H1 (cell line): ENCODE results near the gene FES. TPM values are rescaled to one million over a fixed set of nuclear protein-coding genes. Genes with fewer than 3 reads are reported as not detected.

Experiments used
- CBX5 ChIP-seq: fragments of 300-800, 300-1000 bp; sonication (generic); IDR thresholded peaks from 2 replicates; pipeline ENCODE4 v1.7.1; 2016; ENCODE audit warnings: antibody characterized with exemption, low read length, low read depth
- CBX8 ChIP-seq: fragments of 300-800, 300-1000 bp; sonication (generic); IDR thresholded peaks from 2 replicates; pipeline ENCODE4 v1.7.1; 2016; ENCODE audit warnings: low read depth, low read length, borderline replicate concordance
- CHD2 ChIP-seq: IDR thresholded peaks from 2 replicates; pipeline ENCODE4 v1.6.1; 2012; ENCODE audit warnings: low read length, improper control_type of control experiment
- HDAC6 ChIP-seq: IDR thresholded peaks from one replicate; pipeline ENCODE4 v1.7.1; 2012; ENCODE audit warnings: low read depth, mild to moderate bottlenecking, inconsistent platforms, low read length, moderate library complexity
- JUN ChIP-seq: IDR thresholded peaks from 2 replicates; pipeline ENCODE4 v1.6.1; 2011; ENCODE audit warnings: low read depth, mild to moderate bottlenecking, improper control_type of control experiment, low read length
- KDM5A ChIP-seq: fragments of 200-600 bp; IDR thresholded peaks from 2 replicates; pipeline ENCODE4 v1.7.1; 2012; ENCODE audit warnings: mild to moderate bottlenecking, low read length, inconsistent platforms, mixed read lengths
- MAFK ChIP-seq: IDR thresholded peaks from 2 replicates; pipeline ENCODE4 v1.6.1; 2012; ENCODE audit warnings: low read depth, mild to moderate bottlenecking, improper control_type of control experiment, low read length
- POLR2AphosphoS5 ChIP-seq: IDR thresholded peaks from 2 replicates; pipeline ENCODE4 v1.6.1; 2011; ENCODE audit warnings: low read depth, low read length
- SP1 ChIP-seq: IDR thresholded peaks from 2 replicates; pipeline ENCODE4 v1.6.1; 2011; ENCODE audit warnings: low read depth, low read length
- SP2 ChIP-seq: IDR thresholded peaks from 2 replicates; pipeline ENCODE4 v1.6.1; 2012; ENCODE audit warnings: mild to moderate bottlenecking, low read length, inconsistent platforms
- TAF1 ChIP-seq: IDR thresholded peaks from 2 replicates; pipeline ENCODE4 v1.6.1; 2011; ENCODE audit warnings: mild to moderate bottlenecking, low read depth, low read length
- TAF7 ChIP-seq: optimal IDR thresholded peaks from 2 replicates; pipeline ENCODE3; 2011; ENCODE audit warnings: low read depth, mild to moderate bottlenecking, inconsistent platforms, low read length, moderate library complexity, borderline replicate concordance
- USF2 ChIP-seq: IDR thresholded peaks from 2 replicates; pipeline ENCODE4 v1.6.1; 2011; ENCODE audit warnings: low read length, improper control_type of control experiment
- polyA plus RNA-seq, 7 experiments: library from polyadenylated mRNA; depleted of rRNA in 3 of 7; stranded (reverse) in 5 of 7; unstranded in 2 of 7; fragments of >200 nt in 5 of 7; fragments of 200-250 nt in 2 of 7; gene quantifications; 1 replicate in 5 of 7; 2 replicates in 1 of 7; 4 replicates in 1 of 7; pipeline versions ENCODE4 v1.2.1 to v1.2.3, GENCODE V29; 2011 to 2013; ENCODE audit warnings: missing spikeins in 2 of 7, mixed read lengths in 2 of 7
- total RNA-seq: library from RNA; stranded (reverse); fragmentation: NEBNext Ultra II Directional; extraction: Animal tissue kit (Norgen Biotek cat#: 25700); gene quantifications from 2 replicates; pipeline ENCODE4 v1.2.1, GENCODE V29; 2021
- TF ChIP-seq, protein P1 (sequence below): IDR thresholded peaks from 2 replicates; pipeline ENCODE4 v1.6.1; 2012; ENCODE audit warnings: inconsistent platforms
- TF ChIP-seq, protein P2 (sequence below): IDR thresholded peaks from 2 replicates; pipeline ENCODE4 v1.6.1; 2012; ENCODE audit warnings: inconsistent platforms
- TF ChIP-seq, protein P3 (sequence below): IDR thresholded peaks from 2 replicates; pipeline ENCODE4 v1.6.1; 2012; ENCODE audit warnings: low read length, inconsistent platforms

FES gene
- total and polyA plus RNA-seq, 2 of the 8 experiments (the other 6 are each of a cell fraction or from before 2014, with no cell fraction given), result 8.5 to 8.6 TPM

DNA sequence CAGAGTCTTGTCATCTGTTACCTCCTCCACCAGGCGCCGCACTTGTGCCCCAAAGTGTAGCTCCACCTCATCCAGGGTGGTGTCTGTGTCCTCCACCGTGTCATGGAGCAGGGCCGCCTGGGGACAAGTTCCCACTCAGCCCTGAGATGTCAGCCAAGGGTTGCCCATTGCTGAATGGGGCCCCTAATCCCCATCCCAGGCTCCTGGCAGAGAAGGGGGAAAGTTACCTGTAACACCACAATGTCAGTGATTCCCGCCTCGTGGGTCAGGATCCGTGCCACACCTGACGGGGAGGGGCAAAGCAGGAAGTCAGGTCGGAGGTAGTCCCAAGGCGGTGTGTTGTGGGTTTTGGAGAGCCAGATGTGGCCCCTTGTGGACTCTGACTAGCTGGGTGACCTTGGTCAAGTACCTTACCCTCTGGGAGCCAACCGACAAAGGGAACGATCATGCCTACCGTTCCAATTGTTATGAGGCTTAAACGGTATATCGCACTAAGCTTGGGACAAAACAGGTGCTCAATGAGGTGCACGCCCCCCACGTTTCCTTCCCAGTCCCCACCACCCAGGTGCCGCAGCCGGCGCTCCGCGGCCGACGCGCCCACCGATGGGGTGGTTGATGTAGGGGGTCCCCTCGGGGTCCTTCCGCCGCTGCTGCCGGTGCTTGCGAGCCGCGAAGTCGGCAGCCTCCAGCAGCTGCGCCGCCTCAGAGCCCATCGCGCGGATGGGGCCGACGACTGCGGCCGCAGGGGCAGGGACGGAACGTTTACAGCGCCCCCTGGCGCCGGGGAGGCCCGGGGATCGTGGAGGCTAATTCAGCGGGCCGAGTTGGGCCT, 47.7 kb downstream of the FES start, which contains the start of gene HDDC3 (continued):
- TF ChIP-seq CBX8, result no peak
- TF ChIP-seq, protein P1, sequence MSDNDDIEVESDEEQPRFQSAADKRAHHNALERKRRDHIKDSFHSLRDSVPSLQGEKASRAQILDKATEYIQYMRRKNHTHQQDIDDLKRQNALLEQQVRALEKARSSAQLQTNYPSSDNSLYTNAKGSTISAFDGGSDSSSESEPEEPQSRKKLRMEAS, result peak; percentile 59
- TF ChIP-seq USF2, result no peak
- TF ChIP-seq, protein P2, sequence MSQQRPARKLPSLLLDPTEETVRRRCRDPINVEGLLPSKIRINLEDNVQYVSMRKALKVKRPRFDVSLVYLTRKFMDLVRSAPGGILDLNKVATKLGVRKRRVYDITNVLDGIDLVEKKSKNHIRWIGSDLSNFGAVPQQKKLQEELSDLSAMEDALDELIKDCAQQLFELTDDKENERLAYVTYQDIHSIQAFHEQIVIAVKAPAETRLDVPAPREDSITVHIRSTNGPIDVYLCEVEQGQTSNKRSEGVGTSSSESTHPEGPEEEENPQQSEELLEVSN, result peak; percentile 37; the same call in 1 of the 2 replicates
- no peak for TF ChIP-seq KDM5A
- no peak for TF ChIP-seq JUN
- TF ChIP-seq, protein P3, sequence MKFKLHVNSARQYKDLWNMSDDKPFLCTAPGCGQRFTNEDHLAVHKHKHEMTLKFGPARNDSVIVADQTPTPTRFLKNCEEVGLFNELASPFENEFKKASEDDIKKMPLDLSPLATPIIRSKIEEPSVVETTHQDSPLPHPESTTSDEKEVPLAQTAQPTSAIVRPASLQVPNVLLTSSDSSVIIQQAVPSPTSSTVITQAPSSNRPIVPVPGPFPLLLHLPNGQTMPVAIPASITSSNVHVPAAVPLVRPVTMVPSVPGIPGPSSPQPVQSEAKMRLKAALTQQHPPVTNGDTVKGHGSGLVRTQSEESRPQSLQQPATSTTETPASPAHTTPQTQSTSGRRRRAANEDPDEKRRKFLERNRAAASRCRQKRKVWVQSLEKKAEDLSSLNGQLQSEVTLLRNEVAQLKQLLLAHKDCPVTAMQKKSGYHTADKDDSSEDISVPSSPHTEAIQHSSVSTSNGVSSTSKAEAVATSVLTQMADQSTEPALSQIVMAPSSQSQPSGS, result 0 out of 2 replicates have a peak, but pooled peaks have one; percentile 33
- 0 out of 2 replicates have a peak, but pooled peaks have one; percentile 29 for TF ChIP-seq CHD2
- peak; percentile 42 for TF ChIP-seq TAF7
- no peak for TF ChIP-seq SP1
- TF ChIP-seq POLR2AphosphoS5, result peak; percentile 54; the same call in 1 of the 2 replicates
- TF ChIP-seq MAFK, result no peak
- TF ChIP-seq TAF1, result peak; percentile 70; the same call in 1 of the 2 replicates
- TF ChIP-seq HDAC6, result no peak
- TF ChIP-seq CBX5, result no peak
- TF ChIP-seq SP2, result peak; percentile 50; the same call in 1 of the 2 replicates
